Heart left ventricle (tissue), 16 donors: ENCODE data around the gene FOXL1. TPM values are rescaled to one million over a fixed set of nuclear protein-coding genes. Genes with fewer than 3 reads are reported as not detected.

ENCODE experiments used
- ATAC-seq, 4 donors: fragments of 200-7000 bp; cut with Tn5 transposase; one replicate each; pipeline ENCODE4 v1.9.1; 2020 to 2022; ENCODE audit warnings: moderate library complexity in 4 of 4, mild to moderate bottlenecking in 3 of 4, moderate number of reproducible peaks in 1 of 4
- DNase-seq, 5 donors: peaks; one replicate each; pipeline ENCODE4 v3.0.0-alpha.2; 2020
- H3K27ac ChIP-seq, 12 donors: fragments of 200-600 bp; sonication (generic) in 4 of 12; one replicate each; pipeline versions ENCODE4 v1.5.0 to v1.8.0; 2016 to 2022; ENCODE audit warnings: mild to moderate bottlenecking in 2 of 12
- H3K27me3 ChIP-seq, 9 donors: fragments of 200-600 bp; sonication (generic) in 2 of 9; one replicate each; pipeline versions ENCODE4 v1.5.1 to v1.8.0; 2016 to 2022; ENCODE audit warnings: mild to moderate bottlenecking in 3 of 9
- H3K36me3 ChIP-seq, 9 donors: fragments of 200-600 bp; sonication (generic) in 2 of 9; one replicate each; pipeline versions ENCODE4 v1.5.0 to v1.8.0; 2018 to 2022; ENCODE audit warnings: mild to moderate bottlenecking in 2 of 9
- H3K4me1 ChIP-seq, 12 donors: fragments of 200-600 bp; sonication (generic) in 4 of 12; one replicate each; pipeline versions ENCODE4 v1.5.0 to v1.8.0; 2016 to 2022; ENCODE audit warnings: mild to moderate bottlenecking in 3 of 12
- H3K4me3 ChIP-seq, 12 donors: fragments of 200-600 bp; sonication (generic) in 4 of 12; one replicate each; pipeline versions ENCODE4 v1.5.0 to v1.8.0; 2017 to 2022; ENCODE audit warnings: mild to moderate bottlenecking in 9 of 12, moderate library complexity in 4 of 12
- H3K9me3 ChIP-seq, 12 donors: fragments of 200-600 bp; sonication (generic) in 4 of 12; one replicate each; pipeline versions ENCODE4 v1.5.0 to v1.8.0; 2016 to 2022; ENCODE audit warnings: mild to moderate bottlenecking in 1 of 12
- POLR2A ChIP-seq, 2 donors: fragments of 450-650 bp; IDR thresholded peaks; one replicate each; pipeline ENCODE4 v1.6.1; 2017; ENCODE audit warnings: antibody characterized with exemption in 2 of 2, mild to moderate bottlenecking in 2 of 2, moderate library complexity in 2 of 2
- WGBS, 4 donors: extraction: QIAGEN DNeasy Blood & Tissue Kit in 2 of 4; methylation state at CpG; one replicate each; pipeline versions ENCODE4 v1.1.5 to v1.1.7; 2013 to 2018; 5-methylcytosine and 5-hydroxymethylcytosine counted together
- intact Hi-C, 10 donors: fragments of 100-400 bp; cut with DNase I; formaldehyde crosslinking; loops; one replicate each; pipeline versions ENCODE4 v1.11.1 to v1.14.2; 2022
- polyA plus RNA-seq, 2 donors: library from polyadenylated mRNA; stranded (reverse); fragments of 200-250 nt; gene quantifications; one replicate each; pipeline ENCODE4 v1.2.3, GENCODE V29; 2013
- total RNA-seq, 9 donors: library from RNA; depleted of rRNA in 2 of 9; stranded (reverse); fragments of >200 nt in 2 of 9; fragmentation: NEBNext Ultra II Directional in 3 of 9; extraction: Animal tissue kit (Norgen Biotek cat#: 25700) in 3 of 9; gene quantifications; one replicate each; pipeline versions ENCODE4 v1.1.0 to v1.2.4, GENCODE V29; 2016 to 2023
- TF ChIP-seq, protein P1 (sequence below), 12 donors: fragments of 200-600 bp; sonication (generic) in 4 of 12; IDR thresholded peaks; one replicate each; pipeline versions ENCODE4 v1.5.0 to v1.8.0; 2018 to 2022; ENCODE audit warnings: antibody characterized with exemption in 12 of 12, mild to moderate bottlenecking in 5 of 12
- donor health status: ischemic (EF 13 %, LVEDD 7.1; RV severe dilation, severe dysfunction).
- donor health status: healthy with polysubstance abuse.
- donor health status: DM: no; HTN: yes; CAD: no.
- donor health status: DM: no; HTN: no; CAD: no.
- donor health status: ischemic (EF 25% LVEDD 6.9; RV normal size, moderate dysfunction).
- donor health status: ischemic (EF 25% LVEDD 5.7; RV mildly dilated, moderate dysfunction).
- donor health status: healthy.
- donor health status: DM: yes; HTN: yes; CAD: no.
- donor health status: ischemic (EF 35%, LVEDD 5.7; RV mildly dilated, moderate dysfunction).
- donor health status: nonischemic (EF 11% LVEDD 7.7; RV severe dilation, severe dysfunction).
- donor health status: DM: yes; HTN: yes; CAD: no.
- donor health status: PGD.
- donor health status: ischemic (EF 29% LVEDD 5.4; RV normal size, mild dysfunction).
- donor health status: nonischemic (EF 23%, LVEDD 6.1; RV moderate dilation, normal function).

FOXL1 gene
- total and polyA plus RNA-seq, 11 donors, result 0.44 to 1.4 (median 0.69) TPM

DNA sequence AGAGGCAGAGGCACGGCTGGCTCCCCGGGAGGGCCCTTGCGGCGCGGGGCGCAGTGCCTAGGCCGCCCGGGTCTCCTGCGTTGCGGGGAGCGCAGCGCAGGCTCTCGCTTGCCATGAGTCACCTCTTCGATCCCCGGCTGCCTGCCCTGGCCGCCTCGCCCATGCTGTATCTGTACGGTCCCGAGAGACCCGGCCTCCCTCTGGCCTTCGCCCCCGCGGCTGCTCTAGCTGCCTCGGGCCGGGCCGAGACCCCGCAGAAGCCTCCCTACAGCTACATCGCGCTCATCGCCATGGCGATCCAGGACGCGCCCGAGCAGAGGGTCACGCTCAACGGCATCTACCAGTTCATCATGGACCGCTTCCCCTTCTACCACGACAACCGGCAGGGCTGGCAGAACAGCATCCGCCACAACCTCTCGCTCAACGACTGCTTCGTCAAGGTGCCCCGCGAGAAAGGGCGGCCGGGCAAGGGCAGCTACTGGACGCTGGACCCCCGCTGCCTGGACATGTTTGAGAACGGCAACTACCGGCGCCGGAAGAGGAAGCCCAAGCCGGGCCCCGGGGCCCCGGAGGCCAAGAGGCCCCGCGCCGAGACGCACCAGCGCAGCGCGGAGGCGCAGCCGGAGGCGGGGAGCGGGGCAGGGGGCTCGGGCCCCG is 390 bp downstream of the FOXL1 start:
- WGBS, 4 donors, result 7 to 36% (median 13%) methylated on average over 21 to 69 of the region's 69 CpGs

DNA sequence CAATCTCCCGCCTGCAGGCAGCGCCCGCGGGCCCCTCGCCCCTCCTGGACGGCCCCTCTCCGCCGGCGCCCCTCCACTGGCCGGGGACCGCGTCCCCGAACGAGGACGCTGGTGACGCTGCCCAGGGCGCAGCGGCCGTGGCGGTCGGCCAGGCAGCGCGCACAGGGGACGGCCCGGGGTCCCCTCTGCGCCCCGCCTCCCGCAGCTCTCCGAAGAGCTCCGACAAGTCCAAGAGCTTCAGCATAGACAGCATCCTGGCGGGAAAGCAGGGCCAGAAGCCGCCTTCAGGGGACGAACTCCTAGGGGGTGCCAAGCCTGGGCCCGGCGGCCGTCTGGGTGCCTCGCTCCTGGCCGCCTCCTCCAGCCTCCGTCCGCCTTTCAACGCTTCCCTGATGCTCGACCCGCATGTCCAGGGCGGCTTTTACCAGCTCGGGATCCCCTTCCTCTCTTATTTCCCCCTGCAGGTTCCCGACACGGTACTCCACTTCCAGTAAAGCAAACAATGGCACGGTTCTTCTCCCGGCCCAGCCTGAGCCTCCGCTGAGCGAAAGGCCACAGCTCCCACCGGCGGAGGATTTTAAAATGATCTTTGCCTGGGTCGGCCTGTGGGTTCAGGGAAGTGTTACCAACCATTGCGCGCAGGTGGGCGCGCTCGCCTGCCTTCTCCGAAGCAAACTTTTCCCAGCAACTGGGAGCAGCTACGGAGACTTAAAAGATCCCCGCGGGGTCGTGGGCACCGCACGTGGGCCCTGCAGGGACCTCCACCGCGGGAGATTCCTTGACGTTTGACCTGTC is 1.1 kb downstream of the FOXL1 start:
- peak overlapping the region; percentile 24 to 86 (median 68) for H3K27ac ChIP-seq
- WGBS, 4 donors, result 11 to 34% (median 19%) methylated on average over 38 to 69 of the region's 69 CpGs
- peak overlapping the region in 10 of 12 donors; percentile 9 to 62 (median 28) for H3K4me3 ChIP-seq
- no peaks in the 10 kb centered on the region for H3K36me3 ChIP-seq
- intact Hi-C loops, result loop anchor here (5.0 to 10.0 kb wide), 11 partner anchors 75 to 483 kb away; no protein-coding TSS in a partner anchor
- no peak for ATAC-seq
- peak in 1 of 5 donors; percentile 64 for DNase-seq
- TF ChIP-seq, protein P1, sequence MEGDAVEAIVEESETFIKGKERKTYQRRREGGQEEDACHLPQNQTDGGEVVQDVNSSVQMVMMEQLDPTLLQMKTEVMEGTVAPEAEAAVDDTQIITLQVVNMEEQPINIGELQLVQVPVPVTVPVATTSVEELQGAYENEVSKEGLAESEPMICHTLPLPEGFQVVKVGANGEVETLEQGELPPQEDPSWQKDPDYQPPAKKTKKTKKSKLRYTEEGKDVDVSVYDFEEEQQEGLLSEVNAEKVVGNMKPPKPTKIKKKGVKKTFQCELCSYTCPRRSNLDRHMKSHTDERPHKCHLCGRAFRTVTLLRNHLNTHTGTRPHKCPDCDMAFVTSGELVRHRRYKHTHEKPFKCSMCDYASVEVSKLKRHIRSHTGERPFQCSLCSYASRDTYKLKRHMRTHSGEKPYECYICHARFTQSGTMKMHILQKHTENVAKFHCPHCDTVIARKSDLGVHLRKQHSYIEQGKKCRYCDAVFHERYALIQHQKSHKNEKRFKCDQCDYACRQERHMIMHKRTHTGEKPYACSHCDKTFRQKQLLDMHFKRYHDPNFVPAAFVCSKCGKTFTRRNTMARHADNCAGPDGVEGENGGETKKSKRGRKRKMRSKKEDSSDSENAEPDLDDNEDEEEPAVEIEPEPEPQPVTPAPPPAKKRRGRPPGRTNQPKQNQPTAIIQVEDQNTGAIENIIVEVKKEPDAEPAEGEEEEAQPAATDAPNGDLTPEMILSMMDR (IDR thresholded peaks at IDR 0.05), result no peak
- no peak for TF ChIP-seq POLR2A (IDR thresholded peaks at IDR 0.05)
- peaks cover 21 to 71% (median 49%) of the 10 kb centered on the region in 9 donors for H3K27me3 ChIP-seq
- peaks cover 0 to 36% (median 11%) of the 10 kb centered on the region in 12 donors for H3K4me1 ChIP-seq
- no peaks in the 10 kb centered on the region for H3K9me3 ChIP-seq

More for the DNA sequence above, 390 bp downstream of the FOXL1 start:
- Histone ChIP-seq H3K4me1 (peaks cover 0 to 36% (median 11%) of the 10 kb centered on the region in 12 donors), H3K27ac (peak overlapping the region; percentile 24 to 86 (median 68)), H3K4me3 (peak overlapping the region in 11 of 12 donors; percentile 9 to 62 (median 26)), H3K27me3 (peaks cover 21 to 76% (median 49%) of the 10 kb centered on the region in 9 donors), H3K9me3 (no peaks in the 10 kb centered on the region), H3K36me3 (no peaks in the 10 kb centered on the region)
- DNase-seq (peak in 3 of 5 donors; percentile 71 to 80 (median 73)), ATAC-seq (peak in 3 of 4 donors; percentile 8 to 56 (median 24))
- TF ChIP-seq, protein P1 (IDR thresholded peaks at IDR 0.05), result no peak
- no peak for TF ChIP-seq POLR2A (IDR thresholded peaks at IDR 0.05)
- intact Hi-C loops, result loop anchor here (5.0 to 10.0 kb wide), 11 partner anchors 76 to 484 kb away; no protein-coding TSS in a partner anchor

DNA sequence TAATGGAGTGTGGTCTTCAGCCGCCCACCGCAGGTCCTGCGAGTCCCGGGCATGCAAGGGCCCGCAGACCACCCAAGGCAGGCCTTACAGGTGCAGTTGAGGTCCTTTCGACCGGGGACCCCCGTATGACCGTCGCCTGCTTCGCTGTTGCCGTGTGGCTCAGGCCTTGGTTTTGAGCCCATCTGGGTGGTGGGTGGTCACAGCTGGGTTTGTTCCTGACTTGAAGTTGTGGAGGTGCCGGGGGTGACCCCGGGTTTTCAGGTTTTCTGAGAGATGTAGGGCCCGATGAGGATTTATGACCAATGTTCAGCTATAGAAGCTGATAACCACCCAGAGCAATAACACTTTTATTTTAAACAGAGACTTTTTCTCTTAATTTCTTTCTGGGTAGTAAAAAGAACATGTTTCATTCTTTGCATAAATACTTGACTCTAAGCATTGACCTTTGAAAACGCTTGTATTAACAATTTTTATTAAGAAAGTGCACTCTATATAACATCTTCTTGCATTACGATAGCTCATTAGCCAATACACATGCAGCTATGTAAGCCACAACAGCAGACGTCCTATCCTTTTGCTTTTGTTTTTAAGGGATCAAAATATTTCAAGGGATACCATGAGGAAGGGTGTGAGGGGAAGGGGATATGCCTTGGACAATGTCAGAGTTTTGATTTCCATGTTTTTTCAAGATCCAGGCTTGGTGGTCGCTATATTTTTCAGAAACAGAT is 1.9 kb downstream of the FOXL1 start:
- Histone ChIP-seq H3K27ac (peak overlapping the region in 8 of 12 donors; percentile 31 to 86 (median 72)), H3K36me3 (no peaks in the 10 kb centered on the region), H3K4me1 (peaks cover 0 to 34% (median 10%) of the 10 kb centered on the region in 12 donors), H3K9me3 (no peaks in the 10 kb centered on the region), H3K4me3 (peak overlapping the region in 4 of 12 donors; percentile 33 to 62 (median 52)), H3K27me3 (peaks cover 21 to 68% (median 47%) of the 10 kb centered on the region in 9 donors)
- intact Hi-C loops, result no loop called here
- 58 to 66% (median 61%) methylated on average over 19 of the region's 19 CpGs for WGBS, 4 donors
- ATAC-seq, result no peak
- no peak for DNase-seq
- TF ChIP-seq POLR2A (IDR thresholded peaks at IDR 0.05), result no peak
- TF ChIP-seq, protein P1 (IDR thresholded peaks at IDR 0.05), result no peak
